ENCODE measurements around the gene THRB. TPM values are rescaled to one million over a fixed set of nuclear protein-coding genes. Genes with fewer than 3 reads are reported as not detected.

The THRB gene
- total and polyA plus RNA-seq, 2 donors (not counting 3 experiments of a cell fraction or from before 2014, with no cell fraction given): 0.06 TPM; not detected in 1

DNA sequence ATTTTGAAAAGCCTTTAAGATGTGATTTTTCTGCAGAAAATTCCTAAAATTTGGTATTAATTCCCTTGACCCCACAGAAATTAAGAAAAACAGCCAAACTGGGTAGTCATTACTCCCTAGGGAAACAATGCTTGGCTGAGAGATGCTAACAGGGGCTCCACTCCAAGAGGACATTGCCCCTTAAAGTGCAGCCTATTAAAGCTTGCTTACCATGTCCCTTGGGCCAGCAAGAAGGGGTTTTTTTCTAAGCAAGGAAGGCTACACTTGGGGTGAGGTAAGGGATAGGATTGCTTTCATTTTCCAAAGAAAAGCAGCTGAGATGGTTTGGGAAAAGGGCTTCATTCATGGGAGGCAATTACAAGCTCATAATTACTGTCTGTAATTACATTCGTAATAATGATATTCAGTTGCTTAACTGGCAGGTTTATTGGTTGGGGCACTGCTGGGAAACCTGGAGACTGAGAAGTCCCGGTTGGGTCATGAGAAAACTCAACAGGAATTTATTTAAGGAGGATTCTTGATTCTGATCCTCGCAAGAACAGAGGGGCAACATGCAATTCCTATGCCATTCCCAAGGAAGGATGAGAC, 302.1 kb downstream of the THRB start:
- ChIA-PET POLR2A (no interaction called here), CTCF (interaction anchor here (9.5 kb wide), 1 partner anchor 491 kb away, joined by 99 read pairs; no protein-coding TSS in a partner anchor)
- Histone ChIP-seq H2AFZ (ENCODE audit: low read depth, low read length) (no peak overlapping the region), H3K27me3 (ENCODE audit: control insufficient read depth in 2 of 2, insufficient read depth in 2 of 2, low read length in 2 of 2) (no peaks in the 10 kb centered on the region), H3K36me3 (ENCODE audit: control insufficient read depth in 2 of 2, extremely low read depth in 1 of 2, insufficient read depth in 2 of 2, low read length in 2 of 2) (no peaks in the 10 kb centered on the region), H3K4me2 (ENCODE audit: insufficient read depth, low read length) (no peak overlapping the region), H3K27ac (ENCODE audit: insufficient read depth, low read depth, low read length) (no peak overlapping the region), H3K4me1 (ENCODE audit: control insufficient read depth, extremely low read depth, insufficient read depth, low read length) (no peaks in the 10 kb centered on the region), H3K79me2 (ENCODE audit: control insufficient read depth, insufficient read depth, low read length) (no peaks in the 10 kb centered on the region), H4K20me1 (replicated peaks; ENCODE audit: control insufficient read depth, extremely low read depth, insufficient read depth, low read length) (no peaks in the 10 kb centered on the region), H3K4me3 (replicated peaks in 1 of 3; ENCODE audit: insufficient read depth in 1 of 3, low read depth in 1 of 3, low read length in 3 of 3) (no peak overlapping the region), H3K9me1 (replicated peaks; ENCODE audit: control insufficient read depth, extremely low read depth, insufficient read depth, low read length) (no peaks in the 10 kb centered on the region), H3K9ac (replicated peaks; ENCODE audit: extremely low read depth, insufficient read depth, low read length) (no peak overlapping the region), H3K9me3 (replicated peaks; ENCODE audit: control insufficient read depth, insufficient read depth, low read length) (no peaks in the 10 kb centered on the region)
- no TSS peak for BruUV-seq (replicated peaks)
- TF ChIP-seq FOS (IDR thresholded peaks at IDR 0.05; ENCODE audit: borderline replicate concordance, insufficient read depth, low read length): no peak
- TF ChIP-seq POLR2A (IDR thresholded peaks at IDR 0.05; ENCODE audit: low read depth, low read length): no peak
- intact Hi-C loops (cut with micrococcal nuclease) (no loop called here), dilution Hi-C loops (cut with MboI; ENCODE audit: extremely low pct_ligation_motif_present, low sequenced_read_pairs) (no loop called here)
- FAIRE-seq (no peak), DNase-seq (ENCODE audit: low read depth, low spot score) (no peak)

DNA sequence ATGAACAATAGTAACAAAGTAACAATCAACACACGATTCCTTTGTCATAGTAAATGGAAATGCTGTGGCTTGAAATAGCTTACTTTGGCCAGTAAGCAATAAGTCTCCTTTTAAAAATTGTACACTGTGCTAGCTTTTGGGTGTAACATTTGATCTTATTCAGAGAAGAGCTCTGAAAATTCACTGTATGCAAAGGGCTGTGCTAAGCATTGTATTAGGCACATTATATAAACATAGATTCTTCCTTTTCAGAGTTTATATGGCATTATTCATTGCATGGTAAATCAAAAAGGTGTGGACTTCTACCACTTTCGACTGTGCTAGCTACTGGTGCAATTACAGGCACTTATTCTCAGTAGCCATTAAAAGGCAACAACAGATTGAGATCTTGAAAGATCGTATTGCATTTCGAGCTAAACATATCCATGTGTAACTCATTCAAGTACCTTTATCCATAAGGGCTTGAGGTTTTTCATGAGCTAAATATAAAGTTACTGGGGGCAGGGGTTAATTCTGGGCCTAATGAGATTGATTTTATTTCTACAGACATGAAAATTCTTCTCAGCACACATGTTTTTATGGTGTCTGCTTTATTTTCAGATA, 302.7 kb downstream of the THRB start:
- no peak overlapping the region for H3K4me2 ChIP-seq (ENCODE audit: insufficient read depth, low read length)
- no peaks in the 10 kb centered on the region for H3K79me2 ChIP-seq (ENCODE audit: control insufficient read depth, insufficient read depth, low read length)
- H3K4me1 ChIP-seq (ENCODE audit: control insufficient read depth, extremely low read depth, insufficient read depth, low read length): no peaks in the 10 kb centered on the region
- H3K27me3 ChIP-seq (ENCODE audit: control insufficient read depth in 2 of 2, insufficient read depth in 2 of 2, low read length in 2 of 2): no peaks in the 10 kb centered on the region
- dilution Hi-C loops (cut with MboI; ENCODE audit: extremely low pct_ligation_motif_present, low sequenced_read_pairs): no loop called here
- H2AFZ ChIP-seq (ENCODE audit: low read depth, low read length): no peak overlapping the region
- FAIRE-seq (no peak), DNase-seq (ENCODE audit: low read depth, low spot score) (no peak)
- H3K9me1 ChIP-seq (replicated peaks; ENCODE audit: control insufficient read depth, extremely low read depth, insufficient read depth, low read length): no peaks in the 10 kb centered on the region
- H3K9me3 ChIP-seq (replicated peaks; ENCODE audit: control insufficient read depth, insufficient read depth, low read length): no peaks in the 10 kb centered on the region
- no peak overlapping the region for H3K4me3 ChIP-seq (replicated peaks in 1 of 3; ENCODE audit: insufficient read depth in 1 of 3, low read depth in 1 of 3, low read length in 3 of 3)
- TF ChIP-seq POLR2A (IDR thresholded peaks at IDR 0.05; ENCODE audit: low read depth, low read length) (no peak), JUN (IDR thresholded peaks at IDR 0.05; ENCODE audit: borderline replicate concordance, insufficient read depth, insufficient read length, low read depth) (no peak), GATA2 (IDR thresholded peaks at IDR 0.05; ENCODE audit: insufficient read depth, insufficient read length, low read depth, low read length) (no peak), POLR2AphosphoS5 (IDR thresholded peaks at IDR 0.05; ENCODE audit: insufficient read depth, low read depth, low read length) (no peak), FOS (IDR thresholded peaks at IDR 0.05; ENCODE audit: borderline replicate concordance, insufficient read depth, low read length) (no peak), CTCF (IDR thresholded peaks at IDR 0.05; ENCODE audit: extremely low read depth in 1 of 2, insufficient read depth in 1 of 2, low read depth in 1 of 2, low read length in 2 of 2) (no peak), MYC (IDR thresholded peaks at IDR 0.05; ENCODE audit: low read depth, low read length) (no peak), EZH2 (IDR thresholded peaks at IDR 0.05; ENCODE audit: borderline replicate concordance, low read depth, low read length, severe bottlenecking) (no peak)
- TF ChIP-seq, protein P1, sequence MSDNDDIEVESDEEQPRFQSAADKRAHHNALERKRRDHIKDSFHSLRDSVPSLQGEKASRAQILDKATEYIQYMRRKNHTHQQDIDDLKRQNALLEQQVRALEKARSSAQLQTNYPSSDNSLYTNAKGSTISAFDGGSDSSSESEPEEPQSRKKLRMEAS (IDR thresholded peaks at IDR 0.05; ENCODE audit: insufficient read depth, insufficient read length): no peak
- no TSS peak for BruUV-seq (replicated peaks)
- intact Hi-C loops (cut with micrococcal nuclease): no loop called here
- no peaks in the 10 kb centered on the region for H3K36me3 ChIP-seq (ENCODE audit: control insufficient read depth in 2 of 2, extremely low read depth in 1 of 2, insufficient read depth in 2 of 2, low read length in 2 of 2)
- H3K27ac ChIP-seq (ENCODE audit: insufficient read depth, low read depth, low read length): no peak overlapping the region
- no peaks in the 10 kb centered on the region for H4K20me1 ChIP-seq (replicated peaks; ENCODE audit: control insufficient read depth, extremely low read depth, insufficient read depth, low read length)
- no peak overlapping the region for H3K9ac ChIP-seq (replicated peaks; ENCODE audit: extremely low read depth, insufficient read depth, low read length)
- ChIA-PET CTCF (interaction anchor here (9.5 kb wide), 1 partner anchor 491 kb away, joined by 99 read pairs; no protein-coding TSS in a partner anchor), POLR2A (no interaction called here)

All from endothelial cell of umbilical vein (primary cell).